Measurements from ENCODE around the gene PFKFB3. TPM values are rescaled to one million over a fixed set of nuclear protein-coding genes. Genes with fewer than 3 reads are reported as not detected.
A peak's percentile ranks its signal among the peaks of the same experiment; 100 is the strongest.

Gene PFKFB3
- total and polyA plus RNA-seq, 9 of the 15 experiments (the other 6 are each of a cell fraction or from before 2014, with no cell fraction given), result 0.46 to 21.6 (median 7.8) TPM

- no peak for TF ChIP-seq SFPQ (IDR thresholded peaks at IDR 0.05; ENCODE audit: low read depth, low read length)
- no peak for TF ChIP-seq ZKSCAN3 (CRISPR knock-in tag; IDR thresholded peaks at IDR 0.05)
- TF ChIP-seq ARID1B (IDR thresholded peaks at IDR 0.05), result peak; percentile 27; the same call in 1 of the 2 replicates
- TF ChIP-seq NRF1 (conservative IDR thresholded peaks at IDR 0.05 in 1 of 2, IDR thresholded peaks at IDR 0.05 in 1 of 2), result peak in 1 of 2 experiments; percentile 53; a peak in 3 of 4 replicates
- TF ChIP-seq ZNF143 (CRISPR knock-in tag; IDR thresholded peaks at IDR 0.05), result peak; percentile 74
- TF ChIP-seq NFATC3 (IDR thresholded peaks at IDR 0.05), result no peak
- no peak for TF ChIP-seq ZNF436 (CRISPR knock-in tag; IDR thresholded peaks at IDR 0.05)
- TF ChIP-seq KAT8 (IDR thresholded peaks at IDR 0.05; ENCODE audit: low read depth), result no peak
- no peak for TF ChIP-seq ZNF592 (IDR thresholded peaks at IDR 0.05)
- peak; percentile 83 for TF ChIP-seq EHMT2 (IDR thresholded peaks at IDR 0.05)
These were observed 72.6 kb downstream of the PFKFB3 start (continued) for GRCh38 chr10:6275022-6275997.
